ENCODE results near the gene HS1BP3. TPM values are rescaled to one million over a fixed set of nuclear protein-coding genes. Genes with fewer than 3 reads are reported as not detected.

The HS1BP3 gene
- total RNA-seq, 1 experiment from 2014 or later = 16.2 TPM

GRCh38 chr2:20599861-20600461 lies 50.9 kb downstream of the HS1BP3 start:
- Histone ChIP-seq H3K9me3 (ENCODE audit: insufficient read depth, low read depth) (no peaks in the 10 kb centered on the region), H2AFZ (no peak overlapping the region), H3K4me1 (replicated peaks; ENCODE audit: insufficient read depth) (peaks cover 32% of the 10 kb centered on the region), H3K9me2 (ENCODE audit: insufficient read depth) (no peaks in the 10 kb centered on the region), H3K36me3 (ENCODE audit: low read depth) (no peaks in the 10 kb centered on the region), H3K79me2 (ENCODE audit: low read depth) (no peaks in the 10 kb centered on the region), H3K27ac (no peak overlapping the region), H3K4me2 (no peak overlapping the region), H4K20me1 (ENCODE audit: insufficient read depth) (no peaks in the 10 kb centered on the region; the same call in 1 of the 2 replicates), H3K4me3 (no peak overlapping the region), H3K27me3 (ENCODE audit: insufficient read depth, low read depth) (no peaks in the 10 kb centered on the region), H3F3A (ENCODE audit: insufficient read depth, low read depth) (peaks cover 30% of the 10 kb centered on the region)
- ChIA-PET CTCF (interaction anchor here (0.5 to 1.2 kb wide), 7 partner anchors 9 to 704 kb away, joined by 3 to 10 read pairs (median 3); no protein-coding TSS in a partner anchor), POLR2A (ENCODE audit: unreplicated experiment) (interaction anchor here (0.6 kb wide), 1 partner anchor 153 kb away, joined by 4 read pairs; no protein-coding TSS in a partner anchor)
- intact Hi-C loops (cut with micrococcal nuclease; ENCODE audit: unreplicated experiment) = no loop called here
- TF ChIP-seq EZH2 (IDR thresholded peaks at IDR 0.05; ENCODE audit: low read depth) = no peak
- TF ChIP-seq, protein P1, sequence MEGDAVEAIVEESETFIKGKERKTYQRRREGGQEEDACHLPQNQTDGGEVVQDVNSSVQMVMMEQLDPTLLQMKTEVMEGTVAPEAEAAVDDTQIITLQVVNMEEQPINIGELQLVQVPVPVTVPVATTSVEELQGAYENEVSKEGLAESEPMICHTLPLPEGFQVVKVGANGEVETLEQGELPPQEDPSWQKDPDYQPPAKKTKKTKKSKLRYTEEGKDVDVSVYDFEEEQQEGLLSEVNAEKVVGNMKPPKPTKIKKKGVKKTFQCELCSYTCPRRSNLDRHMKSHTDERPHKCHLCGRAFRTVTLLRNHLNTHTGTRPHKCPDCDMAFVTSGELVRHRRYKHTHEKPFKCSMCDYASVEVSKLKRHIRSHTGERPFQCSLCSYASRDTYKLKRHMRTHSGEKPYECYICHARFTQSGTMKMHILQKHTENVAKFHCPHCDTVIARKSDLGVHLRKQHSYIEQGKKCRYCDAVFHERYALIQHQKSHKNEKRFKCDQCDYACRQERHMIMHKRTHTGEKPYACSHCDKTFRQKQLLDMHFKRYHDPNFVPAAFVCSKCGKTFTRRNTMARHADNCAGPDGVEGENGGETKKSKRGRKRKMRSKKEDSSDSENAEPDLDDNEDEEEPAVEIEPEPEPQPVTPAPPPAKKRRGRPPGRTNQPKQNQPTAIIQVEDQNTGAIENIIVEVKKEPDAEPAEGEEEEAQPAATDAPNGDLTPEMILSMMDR (conservative IDR thresholded peaks at IDR 0.05) = no peak
- DNase-seq = no peak
- no TSS peak for BruUV-seq (replicated peaks)

DNA sequence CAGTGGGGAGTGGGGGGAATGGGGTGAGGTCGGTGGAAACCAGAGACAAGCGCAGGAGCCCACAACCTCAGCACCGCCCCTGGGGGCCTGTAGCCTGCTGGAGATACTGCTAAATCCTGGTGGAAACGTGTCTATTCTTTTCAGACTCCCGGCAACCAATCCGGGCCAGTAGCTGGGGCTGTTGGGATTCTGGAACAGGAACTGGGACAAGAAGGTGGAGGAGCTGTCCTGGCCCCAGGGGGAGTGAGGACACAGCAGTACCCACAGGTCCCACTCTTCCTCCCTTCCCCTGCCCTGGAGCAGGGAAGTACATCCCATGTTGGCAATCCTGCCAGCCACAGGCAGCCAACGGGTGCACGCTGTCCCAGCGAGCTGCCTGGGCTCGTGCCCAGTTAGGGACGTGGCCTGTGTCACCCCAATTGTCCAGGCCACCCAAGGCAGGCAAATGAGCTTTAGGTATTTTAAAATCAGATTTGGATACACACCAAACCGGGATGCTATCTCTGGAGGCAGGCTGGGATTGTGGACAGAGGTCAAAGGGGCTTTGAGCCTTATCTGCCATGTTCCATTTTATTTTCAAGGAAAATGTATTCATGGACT lies 51.8 kb downstream of the HS1BP3 start:
- TF ChIP-seq, protein P1 (conservative IDR thresholded peaks at IDR 0.05) = no peak
- TF ChIP-seq EZH2 (IDR thresholded peaks at IDR 0.05; ENCODE audit: low read depth) = no peak
- Histone ChIP-seq H3F3A (ENCODE audit: insufficient read depth, low read depth) (peaks cover 38% of the 10 kb centered on the region), H3K4me1 (replicated peaks; ENCODE audit: insufficient read depth) (peaks cover 41% of the 10 kb centered on the region), H3K27ac (no peak overlapping the region), H3K36me3 (ENCODE audit: low read depth) (no peaks in the 10 kb centered on the region), H3K4me2 (no peak overlapping the region), H3K4me3 (no peak overlapping the region), H2AFZ (no peak overlapping the region), H3K79me2 (ENCODE audit: low read depth) (no peaks in the 10 kb centered on the region), H3K27me3 (ENCODE audit: insufficient read depth, low read depth) (no peaks in the 10 kb centered on the region), H3K9me3 (ENCODE audit: insufficient read depth, low read depth) (no peaks in the 10 kb centered on the region), H4K20me1 (ENCODE audit: insufficient read depth) (no peaks in the 10 kb centered on the region; the same call in 1 of the 2 replicates), H3K9me2 (ENCODE audit: insufficient read depth) (no peaks in the 10 kb centered on the region)
- ChIA-PET POLR2A (ENCODE audit: unreplicated experiment) (no interaction called here), CTCF (interaction anchor here (0.6 to 1.2 kb wide), 8 partner anchors 13 to 729 kb away, joined by 3 to 10 read pairs (median 3); no protein-coding TSS in a partner anchor)
- no peak for DNase-seq
- intact Hi-C loops (cut with micrococcal nuclease; ENCODE audit: unreplicated experiment) = no loop called here
- BruUV-seq (replicated peaks) = no TSS peak

DNA sequence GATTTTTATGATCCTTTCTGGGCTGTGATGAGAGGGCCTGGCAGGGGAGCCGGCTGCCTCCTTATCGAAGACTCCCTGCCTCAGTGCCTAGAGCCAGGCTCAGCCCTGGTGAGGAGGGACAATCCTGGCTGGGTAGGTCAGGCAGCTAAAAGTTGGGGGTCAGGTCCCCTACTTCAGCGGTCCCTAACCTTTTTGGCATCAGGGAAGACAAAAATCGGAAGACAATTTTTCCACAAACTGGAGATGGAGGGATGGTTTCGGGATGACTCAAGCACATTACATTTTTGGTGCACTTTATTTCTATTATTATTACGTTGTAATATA lies 53.1 kb downstream of the HS1BP3 start:
- no peaks in the 10 kb centered on the region for H3K9me2 ChIP-seq (ENCODE audit: insufficient read depth)
- TF ChIP-seq, protein P1 (conservative IDR thresholded peaks at IDR 0.05) = no peak
- TF ChIP-seq EZH2 (IDR thresholded peaks at IDR 0.05; ENCODE audit: low read depth) = no peak
- H3F3A ChIP-seq (ENCODE audit: insufficient read depth, low read depth) = peaks cover 49% of the 10 kb centered on the region
- ChIA-PET POLR2A (ENCODE audit: unreplicated experiment) (no interaction called here), CTCF (no interaction called here)
- peak overlapping the region; percentile 96; the same call in 1 of the 2 replicates for H3K27ac ChIP-seq
- H3K9me3 ChIP-seq (ENCODE audit: insufficient read depth, low read depth) = no peaks in the 10 kb centered on the region
- no peaks in the 10 kb centered on the region for H3K79me2 ChIP-seq (ENCODE audit: low read depth)
- no peak overlapping the region for H2AFZ ChIP-seq
- peaks cover 53% of the 10 kb centered on the region for H3K4me1 ChIP-seq (replicated peaks; ENCODE audit: insufficient read depth)
- no TSS peak for BruUV-seq (replicated peaks)
- H3K4me3 ChIP-seq = no peak overlapping the region
- intact Hi-C loops (cut with micrococcal nuclease; ENCODE audit: unreplicated experiment) = no loop called here
- no peak for DNase-seq
- no peaks in the 10 kb centered on the region for H3K36me3 ChIP-seq (ENCODE audit: low read depth)
- H3K4me2 ChIP-seq = no peak overlapping the region
- H3K27me3 ChIP-seq (ENCODE audit: insufficient read depth, low read depth) = no peaks in the 10 kb centered on the region
- no peaks in the 10 kb centered on the region; the same call in 1 of the 2 replicates for H4K20me1 ChIP-seq (ENCODE audit: insufficient read depth)

Data from PC-9 (cell line).